Ectodermal cell (in vitro differentiated cells): ENCODE results near the gene MXD3.

Experiments used
- H3K27ac ChIP-seq: 2 replicates; pipeline ENCODE4 v1.7.0; 2013; ENCODE audit warnings: mild to moderate bottlenecking, low read depth, low read length; ENCODE audit not compliant: insufficient read depth, poor library complexity, severe bottlenecking
- H3K27me3 ChIP-seq: 2 replicates; pipeline ENCODE4 v1.7.0; 2013; ENCODE audit warnings: mild to moderate bottlenecking, low read length; ENCODE audit not compliant: insufficient read depth, control insufficient read depth, poor library complexity, severe bottlenecking
- H3K36me3 ChIP-seq: one replicate; pipeline ENCODE4 v1.7.0; 2013; ENCODE audit warnings: low read length; ENCODE audit not compliant: control insufficient read depth, insufficient read depth
- H3K4me1 ChIP-seq: one replicate; pipeline ENCODE4 v1.7.0; 2013; ENCODE audit warnings: low read length; ENCODE audit not compliant: control insufficient read depth, insufficient read depth
- H3K4me3 ChIP-seq: 2 replicates; pipeline ENCODE4 v1.7.0; 2013; ENCODE audit warnings: low read depth, low read length, control low read depth; ENCODE audit not compliant: insufficient read depth
- H3K9me3 ChIP-seq: 2 replicates; pipeline ENCODE4 v1.7.0; 2013; ENCODE audit warnings: mild to moderate bottlenecking, low read length, moderate library complexity; ENCODE audit not compliant: control insufficient read depth
- WGBS, 2 experiments: methylation state at CpG; one replicate each; pipeline ENCODE4 v1.1.7; 2013; ENCODE audit warnings: missing lambda C conversion rate in 2 of 2; 5-methylcytosine and 5-hydroxymethylcytosine counted together

The MXD3 gene

DNA sequence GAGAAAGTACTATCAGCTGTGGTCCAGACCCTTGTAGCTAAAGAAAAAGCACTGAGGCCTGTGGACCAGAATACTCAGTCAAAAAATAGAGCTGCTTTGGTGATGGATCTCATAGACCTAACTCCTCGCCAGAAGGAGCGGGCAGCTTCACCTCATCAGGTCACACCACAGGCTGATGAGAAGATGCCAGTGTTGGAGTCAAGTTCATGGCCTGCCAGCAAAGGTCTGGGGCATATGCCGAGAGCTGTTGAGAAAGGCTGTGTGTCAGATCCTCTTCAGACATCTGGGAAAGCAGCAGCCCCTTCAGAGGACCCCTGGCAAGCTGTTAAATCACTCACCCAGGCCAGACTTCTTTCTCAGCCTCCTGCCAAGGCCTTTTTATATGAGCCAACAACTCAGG is 17.1 kb downstream of the MXD3 start:
- Histone ChIP-seq H3K27me3 (no peaks in the 10 kb centered on the region), H3K4me3 (no peak overlapping the region), H3K27ac (no peak overlapping the region), H3K9me3 (no peaks in the 10 kb centered on the region), H3K4me1 (peaks cover 6% of the 10 kb centered on the region), H3K36me3 (peaks cover 49% of the 10 kb centered on the region)
- 92 to 96% methylated on average over 3 of the region's 3 CpGs for WGBS, 2 experiments

DNA sequence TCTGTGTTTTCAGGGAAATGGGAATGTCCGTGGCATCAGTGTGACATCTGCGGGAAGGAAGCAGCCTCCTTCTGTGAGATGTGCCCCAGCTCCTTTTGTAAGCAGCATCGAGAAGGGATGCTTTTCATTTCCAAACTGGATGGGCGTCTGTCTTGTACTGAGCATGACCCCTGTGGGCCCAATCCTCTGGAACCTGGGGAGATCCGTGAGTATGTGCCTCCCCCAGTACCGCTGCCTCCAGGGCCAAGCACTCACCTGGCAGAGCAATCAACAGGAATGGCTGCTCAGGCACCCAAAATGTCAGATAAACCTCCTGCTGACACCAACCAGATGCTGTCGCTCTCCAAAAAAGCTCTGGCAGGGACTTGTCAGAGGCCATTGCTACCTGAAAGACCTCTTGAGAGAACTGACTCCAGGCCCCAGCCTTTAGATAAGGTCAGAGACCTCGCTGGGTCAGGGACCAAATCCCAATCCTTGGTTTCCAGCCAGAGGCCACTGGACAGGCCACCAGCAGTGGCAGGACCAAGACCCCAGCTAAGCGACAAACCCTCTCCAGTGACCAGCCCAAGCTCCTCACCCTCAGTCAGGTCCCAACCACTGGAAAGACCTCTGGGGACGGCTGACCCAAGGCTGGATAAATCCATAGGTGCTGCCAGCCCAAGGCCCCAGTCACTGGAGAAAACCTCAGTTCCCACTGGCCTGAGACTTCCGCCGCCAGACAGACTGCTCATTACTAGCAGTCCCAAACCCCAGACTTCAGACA is 17.7 kb downstream of the MXD3 start:
- Histone ChIP-seq H3K9me3 (no peaks in the 10 kb centered on the region), H3K4me3 (no peak overlapping the region), H3K4me1 (no peaks in the 10 kb centered on the region), H3K27ac (no peak overlapping the region), H3K27me3 (no peaks in the 10 kb centered on the region), H3K36me3 (peaks cover 49% of the 10 kb centered on the region)
- 96 to 97% methylated on average over 12 of the region's 12 CpGs for WGBS, 2 experiments

DNA sequence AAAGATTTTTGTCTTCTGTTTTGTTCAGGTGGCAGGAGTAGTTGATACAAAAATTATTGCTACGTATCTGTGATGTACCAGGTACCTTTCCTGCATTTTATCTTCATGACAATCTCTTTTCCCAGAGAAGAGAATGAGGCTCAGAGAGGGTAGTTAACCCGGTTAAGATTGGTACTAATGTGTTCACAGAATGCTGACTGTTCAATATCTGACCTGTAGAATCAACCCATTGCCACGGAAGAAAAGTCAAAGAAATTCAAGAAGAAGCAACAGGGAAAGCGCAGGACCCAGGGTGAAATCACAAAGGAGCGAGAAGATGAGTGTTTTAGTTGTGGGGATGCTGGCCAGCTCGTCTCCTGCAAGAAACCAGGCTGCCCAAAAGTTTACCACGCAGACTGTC is 20.0 kb downstream of the MXD3 start:
- 98% methylated on average over 7 of the region's 7 CpGs for WGBS, 2 experiments
- Histone ChIP-seq H3K4me3 (no peak overlapping the region), H3K36me3 (peaks cover 48% of the 10 kb centered on the region), H3K27ac (peak overlapping the region; percentile 21), H3K9me3 (no peaks in the 10 kb centered on the region), H3K4me1 (no peaks in the 10 kb centered on the region), H3K27me3 (no peaks in the 10 kb centered on the region)

DNA sequence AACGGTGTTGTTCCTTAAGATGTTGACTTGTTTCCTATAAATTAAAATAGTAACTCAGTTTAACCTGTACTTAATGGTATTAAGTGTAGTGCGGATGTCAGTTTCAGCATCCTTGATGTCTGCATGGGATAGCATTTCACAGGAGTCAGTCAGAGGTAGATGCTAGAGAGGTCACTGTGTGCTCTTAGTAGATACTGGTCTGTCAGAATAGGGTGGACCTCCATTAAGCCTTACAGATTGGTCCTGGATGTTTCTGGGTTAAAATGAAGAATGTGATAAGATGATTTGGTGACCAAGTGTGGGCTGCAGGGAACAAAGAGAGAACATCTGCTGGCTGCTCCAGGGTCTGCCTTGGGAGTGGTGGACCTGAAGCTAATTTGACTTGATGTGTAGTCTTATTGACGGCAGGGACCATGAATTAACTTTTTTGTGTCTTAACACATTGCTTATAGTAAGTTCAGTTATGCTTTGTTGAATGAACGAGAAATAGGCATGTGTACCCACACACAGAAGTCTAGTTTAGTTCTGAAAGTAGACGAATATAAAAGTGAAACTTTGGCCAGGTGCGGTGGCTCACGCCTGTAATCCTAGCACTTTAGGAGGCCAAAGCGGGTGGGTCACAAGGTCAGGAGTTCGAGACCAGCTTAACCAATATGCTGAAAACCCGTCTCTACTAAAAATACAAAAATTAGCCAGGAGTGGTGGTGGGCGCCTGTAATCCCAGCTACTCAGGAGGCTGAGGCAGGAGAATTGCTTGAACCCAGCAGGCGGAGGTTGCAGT is 20.7 kb downstream of the MXD3 start:
- WGBS, 2 experiments, result 95 to 96% methylated on average over 11 to 12 of the region's 12 CpGs
- H3K27me3 ChIP-seq, result no peaks in the 10 kb centered on the region
- no peaks in the 10 kb centered on the region for H3K4me1 ChIP-seq
- H3K27ac ChIP-seq, result no peak overlapping the region
- peaks cover 46% of the 10 kb centered on the region for H3K36me3 ChIP-seq
- no peaks in the 10 kb centered on the region for H3K9me3 ChIP-seq
- no peak overlapping the region for H3K4me3 ChIP-seq

DNA sequence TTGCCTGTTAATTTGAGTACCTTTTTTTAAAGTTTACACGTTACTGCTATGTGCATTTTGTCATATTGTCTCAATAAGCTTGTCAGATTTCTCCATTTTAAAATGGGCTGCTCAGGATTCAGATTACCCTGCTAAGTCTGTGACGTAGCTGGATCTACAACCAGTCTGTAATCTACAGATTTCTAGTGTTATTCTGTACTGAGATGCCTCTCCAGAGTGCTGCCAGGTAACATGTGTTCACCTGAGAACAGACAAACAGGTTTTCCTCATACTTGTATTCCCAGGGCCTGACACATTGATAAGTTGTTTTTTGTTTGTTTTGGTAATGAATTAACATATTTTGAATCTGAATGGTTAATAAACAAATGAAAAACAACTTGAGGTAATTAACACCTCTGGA is 23.5 kb downstream of the MXD3 start:
- Histone ChIP-seq H3K4me3 (no peak overlapping the region), H3K27me3 (no peaks in the 10 kb centered on the region), H3K27ac (no peak overlapping the region), H3K36me3 (peaks cover 42% of the 10 kb centered on the region), H3K9me3 (no peaks in the 10 kb centered on the region), H3K4me1 (no peaks in the 10 kb centered on the region)
- 99 to 100% methylated on average over 2 of the region's 2 CpGs for WGBS, 2 experiments

DNA sequence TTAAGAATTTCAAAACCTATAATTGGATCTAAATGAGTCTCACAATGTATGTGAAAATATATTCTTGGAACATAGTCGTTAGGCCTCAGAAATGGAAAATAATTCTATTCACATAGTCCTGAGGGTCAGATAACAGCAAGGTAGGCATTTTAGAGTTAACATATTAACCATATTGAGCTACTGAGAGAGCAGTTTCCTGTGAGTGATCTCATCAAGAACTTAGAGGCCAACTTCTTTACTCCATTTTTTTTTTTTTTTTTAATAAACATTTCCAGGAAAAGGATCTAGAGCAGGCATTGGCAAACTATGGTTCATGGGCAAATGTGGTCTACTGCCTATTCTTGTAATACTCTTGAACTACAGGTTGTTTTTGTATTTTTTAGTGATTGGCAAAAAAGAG is 34.8 kb downstream of the MXD3 start:
- Histone ChIP-seq H3K4me3 (no peak overlapping the region), H3K9me3 (no peaks in the 10 kb centered on the region), H3K36me3 (peaks cover 46% of the 10 kb centered on the region), H3K27ac (no peak overlapping the region), H3K27me3 (no peaks in the 10 kb centered on the region), H3K4me1 (no peaks in the 10 kb centered on the region)
- WGBS, 2 experiments, result 100% methylated on average over 1 of the region's 1 CpG; no CpG with 5 or more reads in 1 of the 2 experiments

DNA sequence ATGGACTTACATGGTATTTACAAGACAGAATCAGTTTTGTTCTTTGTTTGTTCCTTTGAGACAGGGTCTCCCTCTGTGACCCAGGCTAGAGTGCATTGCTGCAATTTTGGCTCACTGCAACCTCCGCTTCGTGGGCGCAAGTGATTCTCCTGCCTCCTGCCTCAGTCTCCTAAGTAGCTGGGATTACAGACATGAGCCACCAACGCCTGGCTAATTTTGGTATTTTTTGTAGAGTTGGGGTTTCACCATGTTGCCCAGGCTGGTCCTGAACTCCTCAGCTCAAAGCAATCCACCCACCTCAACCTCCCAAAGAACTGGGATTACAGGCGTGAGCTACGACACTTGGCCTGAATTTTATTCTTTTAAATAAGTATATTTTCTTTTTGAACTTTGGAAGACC is 35.8 kb downstream of the MXD3 start:
- Histone ChIP-seq H3K4me3 (no peak overlapping the region), H3K9me3 (no peaks in the 10 kb centered on the region), H3K27ac (no peak overlapping the region), H3K27me3 (no peaks in the 10 kb centered on the region), H3K36me3 (peaks cover 43% of the 10 kb centered on the region), H3K4me1 (no peaks in the 10 kb centered on the region)
- WGBS, 2 experiments, result 93 to 95% methylated on average over 4 to 6 of the region's 6 CpGs

DNA sequence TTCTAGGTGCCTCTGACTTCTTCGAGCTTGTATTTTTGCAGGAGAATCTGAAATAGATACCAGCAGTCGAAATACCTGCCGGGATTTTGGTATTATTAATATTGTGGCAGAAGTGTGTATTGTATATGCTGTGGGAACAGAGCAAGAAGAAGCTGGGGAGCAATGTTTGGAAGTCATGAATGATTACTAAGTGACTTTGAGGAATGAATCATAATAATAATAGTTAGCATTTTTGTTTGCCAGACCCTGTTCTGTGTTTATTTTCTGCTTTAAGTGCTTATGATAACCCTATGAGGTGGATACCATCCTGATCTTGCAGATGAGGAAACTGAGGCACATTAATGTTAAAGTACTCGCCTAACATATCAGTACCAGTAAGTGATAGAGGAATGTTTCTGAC is 40.6 kb downstream of the MXD3 start:
- Histone ChIP-seq H3K27ac (no peak overlapping the region), H3K27me3 (no peaks in the 10 kb centered on the region), H3K4me1 (no peaks in the 10 kb centered on the region), H3K9me3 (no peaks in the 10 kb centered on the region), H3K36me3 (peaks cover 38% of the 10 kb centered on the region), H3K4me3 (no peak overlapping the region)
- WGBS, 2 experiments, result 96 to 99% methylated on average over 4 of the region's 4 CpGs

DNA sequence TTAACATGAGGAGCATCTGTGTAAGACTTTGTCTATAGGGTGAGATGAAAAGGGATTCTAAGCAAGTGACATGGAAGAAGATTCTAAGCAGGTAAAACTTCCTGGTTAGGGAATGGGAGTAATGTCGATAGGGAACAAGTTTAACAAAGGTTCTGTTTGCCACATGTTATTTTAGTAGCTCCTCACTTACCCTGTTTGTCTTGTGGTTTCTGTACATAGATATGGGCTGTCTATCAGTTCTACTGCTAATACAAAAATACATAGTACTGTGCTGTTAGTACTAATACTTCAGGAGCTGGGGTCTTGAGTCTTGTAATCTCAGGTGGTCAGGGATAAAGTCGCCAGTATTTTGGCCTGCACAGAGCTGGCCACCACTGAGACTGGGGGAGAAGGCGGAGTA is 41.0 kb downstream of the MXD3 start:
- H3K27ac ChIP-seq, result no peak overlapping the region
- H3K36me3 ChIP-seq, result peaks cover 40% of the 10 kb centered on the region
- no peak overlapping the region for H3K4me3 ChIP-seq
- WGBS, 2 experiments, result 95 to 96% methylated on average over 3 of the region's 3 CpGs
- no peaks in the 10 kb centered on the region for H3K9me3 ChIP-seq
- H3K4me1 ChIP-seq, result no peaks in the 10 kb centered on the region
- no peaks in the 10 kb centered on the region for H3K27me3 ChIP-seq

DNA sequence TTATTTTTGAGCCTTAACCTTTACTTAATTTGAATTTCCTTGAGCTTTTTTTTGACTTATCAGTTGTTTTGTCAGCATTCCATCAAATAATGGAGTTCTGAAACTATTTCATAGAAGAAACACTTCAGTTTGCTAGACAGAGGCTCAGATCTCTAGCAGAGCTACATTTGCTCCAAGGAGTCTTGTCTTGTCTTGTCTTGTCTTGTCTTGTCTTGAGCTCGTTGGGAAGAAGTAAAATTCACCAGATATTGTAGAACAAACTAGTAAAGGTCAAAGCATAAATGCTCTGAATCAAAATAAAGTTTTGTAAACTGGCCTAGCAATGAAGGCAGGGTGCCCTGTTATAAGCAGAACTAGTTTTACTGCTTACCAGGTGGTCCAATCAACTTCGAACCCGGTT is 41.7 kb downstream of the MXD3 start:
- WGBS, 2 experiments, result 89 to 94% methylated on average over 3 of the region's 3 CpGs
- H3K27me3 ChIP-seq, result no peaks in the 10 kb centered on the region
- no peaks in the 10 kb centered on the region for H3K4me1 ChIP-seq
- no peak overlapping the region for H3K4me3 ChIP-seq
- no peaks in the 10 kb centered on the region for H3K9me3 ChIP-seq
- H3K27ac ChIP-seq, result no peak overlapping the region
- H3K36me3 ChIP-seq, result peaks cover 42% of the 10 kb centered on the region
